ENCODE data around the gene RIC8B.

DNA sequence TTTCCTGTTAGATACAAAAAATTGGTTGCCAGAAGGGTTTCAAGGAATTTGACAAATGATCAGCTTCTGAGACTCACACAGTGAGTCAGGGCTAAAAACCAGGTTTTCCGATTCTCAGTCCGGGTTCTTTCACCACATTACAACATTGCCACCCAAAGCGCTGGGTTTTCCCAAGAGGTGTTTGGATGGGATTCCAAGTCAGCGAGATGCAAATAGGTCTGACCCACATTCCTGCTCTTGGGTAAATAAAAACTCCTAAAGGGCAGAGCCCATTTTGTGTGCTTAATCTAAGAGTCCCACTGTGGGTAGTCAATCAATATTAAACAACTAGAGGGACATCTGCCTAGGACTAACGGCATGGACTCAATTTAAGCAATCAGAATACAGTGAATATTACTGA is 5.4 kb upstream of the RIC8B start:
- no peak for TF ChIP-seq TARDBP (IDR thresholded peaks at IDR 0.05)
- TF ChIP-seq FOXA1 (IDR thresholded peaks at IDR 0.05): no peak
- no peak for TF ChIP-seq BHLHE40 (IDR thresholded peaks at IDR 0.05; ENCODE audit: borderline replicate concordance)
- TF ChIP-seq HDGF (IDR thresholded peaks at IDR 0.05; ENCODE audit: borderline replicate concordance): no peak
- TF ChIP-seq SUZ12 (IDR thresholded peaks at IDR 0.05): no peak

Measured in HEK293T (cell line).